Liver (tissue), 9 donors: Measurements from ENCODE around the gene ENPP3. TPM values are rescaled to one million over a fixed set of nuclear protein-coding genes. Genes with fewer than 3 reads are reported as not detected.

Source experiments
- DNase-seq: peaks from one replicate; pipeline ENCODE4 v3.0.0-alpha.2; 2017; ENCODE audit warnings: low spot score
- H3K27ac ChIP-seq, 2 donors: one replicate each; pipeline ENCODE4 v1.7.0; 2013; ENCODE audit warnings: inconsistent platforms in 2 of 2, low read length in 2 of 2, control low read depth in 1 of 2, low read depth in 1 of 2, mild to moderate bottlenecking in 1 of 2
- H3K27me3 ChIP-seq, 4 donors: one replicate each; pipeline versions ENCODE4 v1.6.1 to v1.7.0; 2013; ENCODE audit warnings: low read length in 3 of 4, inconsistent platforms in 1 of 4, mild to moderate bottlenecking in 1 of 4, moderate library complexity in 1 of 4; ENCODE audit not compliant: control insufficient read depth in 4 of 4, insufficient read depth in 4 of 4
- H3K36me3 ChIP-seq, 4 donors: one replicate each; pipeline versions ENCODE4 v1.6.1 to v1.7.0; 2013; ENCODE audit warnings: low read length in 3 of 4, mild to moderate bottlenecking in 3 of 4, low read depth in 1 of 4, moderate library complexity in 1 of 4; ENCODE audit not compliant: control insufficient read depth in 4 of 4, insufficient read depth in 3 of 4
- H3K4me1 ChIP-seq, 4 donors: one replicate each; pipeline versions ENCODE4 v1.6.1 to v1.7.0; 2013; ENCODE audit warnings: low read length in 3 of 4, mild to moderate bottlenecking in 3 of 4, moderate library complexity in 1 of 4; ENCODE audit not compliant: control insufficient read depth in 4 of 4, insufficient read depth in 4 of 4
- H3K4me3 ChIP-seq, 3 donors: one replicate each; pipeline versions ENCODE4 v1.6.1 to v1.7.0; 2013; ENCODE audit warnings: low read length in 3 of 3, control low read depth in 1 of 3, low read depth in 1 of 3, mild to moderate bottlenecking in 1 of 3
- H3K9ac ChIP-seq, 2 donors: one replicate each; pipeline ENCODE4 v1.7.0; 2013; ENCODE audit warnings: low read length in 2 of 2, mild to moderate bottlenecking in 2 of 2, moderate library complexity in 2 of 2, control low read depth in 1 of 2, low read depth in 1 of 2
- H3K9me3 ChIP-seq, 4 donors: one replicate each; pipeline versions ENCODE4 v1.6.1 to v1.7.0; 2013; ENCODE audit warnings: low read length in 3 of 4; ENCODE audit not compliant: control insufficient read depth in 4 of 4
- ATF3 ChIP-seq: IDR thresholded peaks from 2 replicates; pipeline ENCODE4 v1.6.1; 2016; ENCODE audit warnings: antibody characterized with exemption
- CTCF ChIP-seq: fragments of 150-350 bp; IDR thresholded peaks from 2 replicates; pipeline ENCODE4 v1.5.1; 2017; ENCODE audit warnings: improper control_type of control experiment, low read depth, low read length; ENCODE audit not compliant: missing input control
- EGR1 ChIP-seq, 2 donors: IDR thresholded peaks; 2 replicates each; pipeline ENCODE4 v1.6.1; 2016 to 2018; ENCODE audit warnings: antibody characterized with exemption in 2 of 2, low read depth in 2 of 2
- FOXA1 ChIP-seq: IDR thresholded peaks from 2 replicates; pipeline ENCODE4 v1.6.1; 2016; ENCODE audit warnings: antibody characterized with exemption
- FOXA2 ChIP-seq: IDR thresholded peaks from 2 replicates; pipeline ENCODE4 v1.6.1; 2016; ENCODE audit warnings: antibody characterized with exemption
- GABPA ChIP-seq, 2 donors: IDR thresholded peaks in 1 of 2; conservative IDR thresholded peaks in 1 of 2; 2 replicates each; pipeline ENCODE4 v1.6.1; 2016; ENCODE audit warnings: antibody characterized with exemption in 2 of 2, mild to moderate bottlenecking in 1 of 2, moderate library complexity in 1 of 2
- HNF4A ChIP-seq, 2 donors: conservative IDR thresholded peaks; 2 replicates each; pipeline ENCODE4 v1.6.1; 2016; ENCODE audit warnings: antibody characterized with exemption in 2 of 2, mild to moderate bottlenecking in 2 of 2
- HNF4G ChIP-seq: IDR thresholded peaks from 2 replicates; pipeline ENCODE4 v1.6.1; 2016; ENCODE audit warnings: antibody characterized with exemption
- JUND ChIP-seq, 2 donors: IDR thresholded peaks; 2 replicates each; pipeline ENCODE4 v1.6.1; 2016; ENCODE audit warnings: antibody characterized with exemption in 2 of 2
- NR2F2 ChIP-seq: IDR thresholded peaks from 2 replicates; pipeline ENCODE4 v1.6.1; 2016; ENCODE audit warnings: antibody characterized with exemption
- RAD21 ChIP-seq, 2 donors: IDR thresholded peaks; 2 replicates each; pipeline ENCODE4 v1.6.1; 2016; ENCODE audit warnings: antibody characterized with exemption in 2 of 2, mild to moderate bottlenecking in 2 of 2
- RXRA ChIP-seq, 2 donors: IDR thresholded peaks; 2 replicates each; pipeline ENCODE4 v1.6.1; 2017 to 2018; ENCODE audit warnings: antibody characterized with exemption in 2 of 2, mild to moderate bottlenecking in 1 of 2
- SP1 ChIP-seq: IDR thresholded peaks from 2 replicates; pipeline ENCODE4 v1.6.1; 2018; ENCODE audit warnings: antibody characterized with exemption, mild to moderate bottlenecking
- TAF1 ChIP-seq: conservative IDR thresholded peaks from 2 replicates; pipeline ENCODE4 v1.6.1; 2016; ENCODE audit warnings: antibody characterized with exemption, mild to moderate bottlenecking
- YY1 ChIP-seq: IDR thresholded peaks from 2 replicates; pipeline ENCODE4 v1.6.1; 2016; ENCODE audit warnings: antibody characterized with exemption, mild to moderate bottlenecking
- WGBS: extraction: QIAGEN DNeasy Blood & Tissue Kit; methylation state at CpG from one replicate; pipeline ENCODE4 v1.1.7; 2013; 5-methylcytosine and 5-hydroxymethylcytosine counted together
- polyA plus RNA-seq, 2 donors: library from polyadenylated mRNA; stranded (reverse) in 1 of 2; unstranded in 1 of 2; fragments of 200-250 nt in 1 of 2; fragments of >200 nt in 1 of 2; fragmentation: Nextera tagmentation in 1 of 2; extraction: Ambion mirVana in 1 of 2; gene quantifications; one replicate each; pipeline versions ENCODE4 v1.2.1 to v1.2.3, GENCODE V29; 2013 to 2015
- total RNA-seq, 2 donors: library from RNA; depleted of rRNA; stranded (reverse); fragments of >200 nt; gene quantifications; one replicate each; pipeline ENCODE4 v1.2.3, GENCODE V29; 2014
- TF ChIP-seq, protein P1 (sequence below): IDR thresholded peaks from 2 replicates; pipeline ENCODE4 v1.6.1; 2016; ENCODE audit warnings: antibody characterized with exemption
- TF ChIP-seq, protein P2 (sequence below): IDR thresholded peaks from 2 replicates; pipeline ENCODE4 v1.6.1; 2016; ENCODE audit warnings: antibody characterized with exemption, mild to moderate bottlenecking
- TF ChIP-seq, protein P3 (sequence below): IDR thresholded peaks from 2 replicates; pipeline ENCODE4 v1.6.1; 2016; ENCODE audit warnings: antibody characterized with exemption
- donor health status: healthy.
- donor health status: healthy.
- donor health status: healthy.
- donor health status: healthy.
- donor health status: healthy.

ENPP3 gene
- total and polyA plus RNA-seq, 4 donors = 0.51 to 6.1 (median 1.1) TPM

- no peak overlapping the region for H3K27ac ChIP-seq
- no peaks in the 10 kb centered on the region for H3K9me3 ChIP-seq
- DNase-seq = no peak
- 94% methylated on average over 3 of the region's 3 CpGs for WGBS
- no peaks in the 10 kb centered on the region for H3K27me3 ChIP-seq
- peaks cover 3 to 5% (median 4%) of the 10 kb centered on the region in 4 donors for H3K4me1 ChIP-seq
- no peak for TF ChIP-seq FOXA2
- no peak for TF ChIP-seq YY1
- TF ChIP-seq GABPA (IDR thresholded peaks at IDR 0.05 in 1 of 2, conservative IDR thresholded peaks at IDR 0.05 in 1 of 2) = no peak
- TF ChIP-seq HNF4A (conservative IDR thresholded peaks at IDR 0.05) = no peak
- no peak for TF ChIP-seq NR2F2
- no peak for TF ChIP-seq CTCF
- TF ChIP-seq FOXA1 = no peak
- TF ChIP-seq, protein P1, sequence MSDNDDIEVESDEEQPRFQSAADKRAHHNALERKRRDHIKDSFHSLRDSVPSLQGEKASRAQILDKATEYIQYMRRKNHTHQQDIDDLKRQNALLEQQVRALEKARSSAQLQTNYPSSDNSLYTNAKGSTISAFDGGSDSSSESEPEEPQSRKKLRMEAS = no peak
- TF ChIP-seq, protein P2, sequence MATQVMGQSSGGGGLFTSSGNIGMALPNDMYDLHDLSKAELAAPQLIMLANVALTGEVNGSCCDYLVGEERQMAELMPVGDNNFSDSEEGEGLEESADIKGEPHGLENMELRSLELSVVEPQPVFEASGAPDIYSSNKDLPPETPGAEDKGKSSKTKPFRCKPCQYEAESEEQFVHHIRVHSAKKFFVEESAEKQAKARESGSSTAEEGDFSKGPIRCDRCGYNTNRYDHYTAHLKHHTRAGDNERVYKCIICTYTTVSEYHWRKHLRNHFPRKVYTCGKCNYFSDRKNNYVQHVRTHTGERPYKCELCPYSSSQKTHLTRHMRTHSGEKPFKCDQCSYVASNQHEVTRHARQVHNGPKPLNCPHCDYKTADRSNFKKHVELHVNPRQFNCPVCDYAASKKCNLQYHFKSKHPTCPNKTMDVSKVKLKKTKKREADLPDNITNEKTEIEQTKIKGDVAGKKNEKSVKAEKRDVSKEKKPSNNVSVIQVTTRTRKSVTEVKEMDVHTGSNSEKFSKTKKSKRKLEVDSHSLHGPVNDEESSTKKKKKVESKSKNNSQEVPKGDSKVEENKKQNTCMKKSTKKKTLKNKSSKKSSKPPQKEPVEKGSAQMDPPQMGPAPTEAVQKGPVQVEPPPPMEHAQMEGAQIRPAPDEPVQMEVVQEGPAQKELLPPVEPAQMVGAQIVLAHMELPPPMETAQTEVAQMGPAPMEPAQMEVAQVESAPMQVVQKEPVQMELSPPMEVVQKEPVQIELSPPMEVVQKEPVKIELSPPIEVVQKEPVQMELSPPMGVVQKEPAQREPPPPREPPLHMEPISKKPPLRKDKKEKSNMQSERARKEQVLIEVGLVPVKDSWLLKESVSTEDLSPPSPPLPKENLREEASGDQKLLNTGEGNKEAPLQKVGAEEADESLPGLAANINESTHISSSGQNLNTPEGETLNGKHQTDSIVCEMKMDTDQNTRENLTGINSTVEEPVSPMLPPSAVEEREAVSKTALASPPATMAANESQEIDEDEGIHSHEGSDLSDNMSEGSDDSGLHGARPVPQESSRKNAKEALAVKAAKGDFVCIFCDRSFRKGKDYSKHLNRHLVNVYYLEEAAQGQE = no peak
- TF ChIP-seq RXRA (IDR thresholded peaks at IDR 0.05) = no peak
- TF ChIP-seq EGR1 (IDR thresholded peaks at IDR 0.05; ENCODE audit: low read depth in 2 of 2) = no peak
- no peak for TF ChIP-seq SP1
- TF ChIP-seq HNF4G = no peak
- no peak for TF ChIP-seq ATF3
- no peak for TF ChIP-seq JUND (IDR thresholded peaks at IDR 0.05)
- TF ChIP-seq, protein P3, sequence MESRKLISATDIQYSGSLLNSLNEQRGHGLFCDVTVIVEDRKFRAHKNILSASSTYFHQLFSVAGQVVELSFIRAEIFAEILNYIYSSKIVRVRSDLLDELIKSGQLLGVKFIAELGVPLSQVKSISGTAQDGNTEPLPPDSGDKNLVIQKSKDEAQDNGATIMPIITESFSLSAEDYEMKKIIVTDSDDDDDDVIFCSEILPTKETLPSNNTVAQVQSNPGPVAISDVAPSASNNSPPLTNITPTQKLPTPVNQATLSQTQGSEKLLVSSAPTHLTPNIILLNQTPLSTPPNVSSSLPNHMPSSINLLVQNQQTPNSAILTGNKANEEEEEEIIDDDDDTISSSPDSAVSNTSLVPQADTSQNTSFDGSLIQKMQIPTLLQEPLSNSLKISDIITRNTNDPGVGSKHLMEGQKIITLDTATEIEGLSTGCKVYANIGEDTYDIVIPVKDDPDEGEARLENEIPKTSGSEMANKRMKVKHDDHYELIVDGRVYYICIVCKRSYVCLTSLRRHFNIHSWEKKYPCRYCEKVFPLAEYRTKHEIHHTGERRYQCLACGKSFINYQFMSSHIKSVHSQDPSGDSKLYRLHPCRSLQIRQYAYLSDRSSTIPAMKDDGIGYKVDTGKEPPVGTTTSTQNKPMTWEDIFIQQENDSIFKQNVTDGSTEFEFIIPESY = no peak
- TF ChIP-seq TAF1 = no peak
- TF ChIP-seq RAD21 (IDR thresholded peaks at IDR 0.05) = no peak
- H3K4me3 ChIP-seq = no peak overlapping the region
- no peak overlapping the region for H3K9ac ChIP-seq
- no peaks in the 10 kb centered on the region for H3K36me3 ChIP-seq
Measured at GRCh38 chr6:131656667-131657066, 19.6 kb downstream of the ENPP3 start.
